ENCODE measurements around the gene MRRF.

MRRF gene

DNA sequence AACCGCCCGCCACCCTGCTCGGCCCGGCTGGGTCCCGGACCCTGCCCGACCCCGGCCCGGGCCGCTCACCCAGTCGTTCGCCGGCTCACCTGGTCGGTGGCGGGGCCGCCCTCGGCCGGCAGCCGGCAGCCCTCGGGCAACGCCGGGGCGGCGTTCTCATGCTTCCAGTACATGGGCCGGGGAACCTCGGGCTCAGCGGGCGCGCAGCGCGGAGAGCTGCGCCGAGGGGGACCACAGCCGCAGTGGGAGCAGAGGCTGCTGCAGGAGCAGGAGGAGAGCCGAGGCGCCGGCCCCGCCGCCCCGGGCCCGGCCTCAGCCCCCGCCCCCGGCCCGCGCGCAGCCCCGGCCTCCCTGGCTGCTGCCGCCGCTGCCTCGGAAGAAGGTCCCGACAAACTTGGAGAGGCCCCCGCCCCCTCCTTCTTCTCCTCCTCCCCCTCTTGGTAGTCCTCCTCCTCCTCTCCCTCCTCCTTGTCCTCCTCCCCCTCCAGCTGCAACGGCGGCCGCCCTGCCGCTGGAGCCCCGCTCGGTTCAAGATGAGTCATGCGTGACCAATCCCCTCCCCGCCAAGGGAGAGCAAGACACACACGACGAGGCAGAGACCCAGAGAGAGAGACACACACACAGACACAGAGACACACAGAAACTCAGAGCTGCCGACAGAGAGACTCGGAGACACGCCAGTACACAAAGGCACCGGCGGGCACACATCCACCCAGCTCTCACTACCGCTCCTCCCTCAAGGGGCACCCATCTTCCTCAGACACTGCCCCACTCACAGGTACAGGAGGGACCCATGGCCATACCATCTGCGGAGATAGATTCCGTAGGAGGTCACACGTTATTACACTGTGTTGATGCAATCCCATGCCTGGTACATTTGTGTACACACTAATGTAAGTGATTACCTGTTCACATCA is 35.9 kb upstream of the MRRF start, which contains the start of gene LHX6:
LHX6 (minus strand) TSS at position 390 of the 917 bp plus-strand sequence; CDS start at position 173, 217 bp downstream.
- no peak for DNase-seq (ENCODE audit: low spot score)

- no peak for DNase-seq (ENCODE audit: low spot score)
These were observed 35.2 kb upstream of the MRRF start for GRCh38 chr9:122229485-122229837.

GRCh38 chr9:122232796-122233306 is 31.8 kb upstream of the MRRF start:
- no peak for DNase-seq (ENCODE audit: low spot score)

DNA sequence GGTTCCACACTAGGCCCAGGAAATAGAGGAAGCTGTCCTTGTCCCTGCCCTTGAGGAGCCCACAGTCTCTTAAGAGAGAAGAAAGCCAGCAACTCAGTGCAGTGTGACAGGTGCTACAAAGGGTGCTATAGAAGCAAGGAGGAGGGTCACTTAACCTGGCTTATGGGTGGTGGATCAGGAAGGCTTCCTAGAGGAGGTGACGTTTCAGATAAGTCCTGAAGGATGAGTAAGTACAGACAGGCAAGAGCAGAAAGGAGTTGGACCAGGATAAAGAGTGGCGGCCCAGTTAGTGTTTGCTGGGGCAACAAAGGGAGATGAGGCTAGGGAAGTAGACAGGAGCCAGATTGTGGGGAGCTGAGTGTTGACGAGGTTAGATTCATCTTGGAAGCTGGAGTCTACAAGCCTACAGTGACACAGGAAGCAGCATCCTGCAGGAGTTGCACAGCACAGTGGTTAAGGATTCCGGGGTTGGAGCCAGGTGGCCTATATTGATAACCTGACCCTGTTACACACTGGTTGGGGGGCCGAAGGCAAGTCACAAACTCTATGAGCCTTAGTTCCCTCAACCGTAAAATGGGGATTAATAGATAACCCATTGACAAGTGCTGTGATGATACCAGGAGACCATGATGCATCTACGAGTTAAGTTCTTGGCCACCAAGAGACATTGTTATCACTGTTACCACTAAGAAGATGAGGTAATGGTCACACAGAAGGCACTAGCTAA is 30.5 kb upstream of the MRRF start:
- no peak for DNase-seq (ENCODE audit: low spot score)

DNA sequence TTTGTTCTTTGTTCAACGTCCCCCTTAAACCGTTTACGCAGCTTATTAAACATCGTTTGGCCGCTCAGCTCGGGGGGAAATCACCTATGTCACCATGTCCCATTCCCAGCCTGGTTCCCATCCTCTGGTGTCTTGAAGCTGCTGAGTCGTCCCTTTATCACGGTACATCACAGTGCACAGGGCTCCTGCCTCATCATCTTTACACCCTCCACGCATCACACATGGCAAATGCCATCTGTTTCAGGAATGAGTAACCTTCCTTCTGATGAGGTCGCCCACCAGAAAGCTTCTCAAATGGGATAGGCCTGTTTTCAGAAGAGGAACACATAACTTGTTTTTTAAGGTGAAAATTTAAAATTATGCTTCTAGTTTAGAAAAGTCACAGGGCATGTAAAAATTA is 28.0 kb upstream of the MRRF start:
- DNase-seq (ENCODE audit: low spot score): no peak

GRCh38 chr9:122239722-122240121 is 25.0 kb upstream of the MRRF start:
- no peak for DNase-seq (ENCODE audit: low spot score)

DNA sequence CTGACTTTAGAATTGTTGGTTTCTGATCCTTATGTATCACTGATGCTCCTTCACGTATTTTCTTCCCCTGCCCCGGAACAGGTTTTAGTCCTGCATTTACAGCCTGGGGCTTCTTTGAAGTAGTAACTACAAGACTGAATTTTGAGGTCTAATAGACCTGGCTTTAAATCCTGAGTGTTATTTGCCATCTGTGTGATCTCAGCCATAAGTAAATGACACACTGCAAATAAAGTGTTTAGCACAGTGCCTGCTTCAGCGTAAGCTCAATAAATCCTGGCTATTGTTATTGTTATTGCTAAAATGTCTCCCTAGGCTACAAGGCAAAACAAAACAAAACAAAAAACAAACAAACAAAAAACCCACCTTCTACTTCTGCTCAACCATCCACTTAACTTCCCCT is 20.3 kb upstream of the MRRF start:
- DNase-seq (ENCODE audit: low spot score): no peak

- no peak for DNase-seq (ENCODE audit: low spot score)
These were observed 18.0 kb upstream of the MRRF start for GRCh38 chr9:122246666-122247065.

GRCh38 chr9:122248448-122248865 is 16.2 kb upstream of the MRRF start:
- no peak for DNase-seq (ENCODE audit: low spot score)

DNA sequence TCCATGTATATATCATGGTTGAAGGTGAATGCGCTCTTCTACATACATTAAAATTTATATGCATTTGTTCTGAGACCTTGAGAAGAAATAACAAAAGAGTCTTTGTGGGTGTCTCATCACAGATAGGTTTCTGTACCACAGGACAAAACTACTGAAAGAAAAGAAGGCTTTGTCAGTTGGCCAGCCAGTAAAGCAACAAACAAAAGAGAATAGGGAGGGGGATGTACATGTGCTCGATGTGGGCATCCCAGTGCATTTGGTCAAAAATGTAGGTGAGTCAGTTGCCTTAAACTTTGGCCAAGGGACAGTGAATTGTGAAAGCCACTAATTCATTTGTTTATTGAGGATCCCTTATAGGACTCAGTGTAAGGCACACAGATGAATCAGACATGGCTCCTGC is 13.3 kb upstream of the MRRF start:
- DNase-seq (ENCODE audit: low spot score): no peak

- DNase-seq (ENCODE audit: low spot score): no peak
These were observed 11.9 kb upstream of the MRRF start for GRCh38 chr9:122252796-122253195.

DNA sequence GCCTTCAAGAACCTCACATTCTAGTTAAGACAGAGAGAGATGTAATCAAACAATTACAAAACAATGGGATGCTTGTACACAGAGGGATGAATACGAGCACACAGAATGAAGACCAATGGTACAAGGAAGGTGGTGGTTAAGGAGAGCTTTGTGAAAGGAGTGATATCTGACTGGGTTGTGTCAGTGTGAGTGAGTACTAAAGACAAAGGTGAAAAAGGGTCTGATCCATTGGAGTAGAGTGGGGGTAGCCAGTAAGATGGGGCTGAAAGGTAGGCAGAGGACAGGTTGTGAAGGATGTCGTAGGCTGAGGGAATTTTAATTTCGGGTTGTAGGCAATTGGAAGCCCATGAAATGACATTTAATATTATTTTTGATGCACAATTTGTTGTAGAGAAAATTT is 9.9 kb upstream of the MRRF start:
- no peak for DNase-seq (ENCODE audit: low spot score)

GRCh38 chr9:122256206-122256605 is 8.5 kb upstream of the MRRF start:
- DNase-seq (ENCODE audit: low spot score): no peak

GRCh38 chr9:122258886-122259415 is 5.7 kb upstream of the MRRF start:
- no peak for DNase-seq (ENCODE audit: low spot score)

DNA sequence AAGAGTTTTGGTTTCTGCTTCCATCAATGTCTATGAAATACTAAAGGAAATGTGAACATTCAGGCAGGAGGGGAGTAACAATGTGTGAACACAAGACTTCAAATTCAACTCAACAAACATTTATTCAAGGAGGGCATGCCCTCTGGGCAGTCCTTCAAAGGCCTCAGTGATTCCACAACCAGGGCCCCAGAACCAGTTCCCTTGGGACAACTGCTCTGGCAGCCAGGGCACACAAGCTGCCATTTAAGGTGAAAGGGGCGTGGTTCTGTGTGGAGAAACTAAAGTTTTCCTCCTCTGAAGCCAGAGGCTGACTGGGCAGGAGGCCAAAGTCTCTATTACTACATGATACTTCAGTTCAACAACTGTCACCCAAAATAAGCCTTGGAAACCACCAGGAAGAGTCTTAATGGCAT is 3.2 kb upstream of the MRRF start:
- peak; percentile 47 for DNase-seq (ENCODE audit: low spot score)

GRCh38 chr9:122262073-122262472 is 2.6 kb upstream of the MRRF start:
- no peak for DNase-seq (ENCODE audit: low spot score)

DNA sequence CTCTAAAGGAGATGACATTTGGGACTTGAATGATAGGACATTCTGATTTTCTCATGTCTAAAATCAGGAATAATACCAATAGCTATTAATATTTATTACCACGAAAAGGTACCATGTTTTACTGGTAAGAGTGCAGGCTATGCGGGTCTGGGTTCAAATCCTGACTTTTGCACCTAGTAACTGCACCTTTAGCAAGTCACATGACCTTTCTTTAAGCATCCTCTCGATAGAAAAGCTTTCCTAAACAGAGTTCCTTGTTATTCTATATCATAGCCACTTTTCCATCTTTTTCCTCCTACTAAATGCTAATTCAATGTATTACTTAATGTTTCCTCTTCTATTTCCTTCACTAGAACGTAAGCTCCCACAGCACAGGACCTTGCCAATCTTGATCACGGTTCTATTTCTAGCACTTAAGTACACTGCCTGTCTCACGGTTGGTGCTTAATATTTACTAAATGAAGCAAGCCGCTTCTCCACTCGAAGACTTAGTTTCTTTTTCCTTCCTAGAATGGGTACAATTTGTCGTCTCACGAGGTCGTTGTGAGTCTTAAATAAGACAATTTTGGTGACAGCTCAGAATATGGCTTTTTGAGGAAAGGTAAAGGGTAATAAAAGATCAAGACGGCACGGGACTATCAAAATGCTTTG is 858 bp upstream of the MRRF start:
- no peak for DNase-seq (ENCODE audit: low spot score)

GRCh38 chr9:122265149-122265915 is 650 bp downstream of the MRRF start:
- DNase-seq (ENCODE audit: low spot score): peak; percentile 29

- no peak for DNase-seq (ENCODE audit: low spot score)
These were observed 3.5 kb downstream of the MRRF start for GRCh38 chr9:122268041-122268814.

DNA sequence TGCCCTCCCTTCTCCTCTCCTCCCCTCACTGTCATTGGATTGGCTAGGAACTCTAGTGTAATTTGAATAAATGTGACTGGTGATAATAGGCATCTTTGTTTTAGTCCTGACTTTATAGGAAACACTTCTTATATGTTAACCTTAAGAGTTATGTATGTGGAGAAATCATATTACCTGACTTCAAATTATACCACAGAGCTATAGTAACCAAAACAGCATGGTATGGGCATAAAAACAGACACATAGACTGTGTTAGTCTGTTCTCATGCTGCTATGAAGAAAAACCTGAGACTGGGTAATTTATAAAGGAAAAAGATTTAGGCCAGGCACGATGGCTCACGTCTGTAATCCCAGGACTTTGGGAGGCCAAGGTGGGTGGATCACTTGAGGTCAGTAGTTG is 9.4 kb downstream of the MRRF start:
- no peak for DNase-seq (ENCODE audit: low spot score)

DNA sequence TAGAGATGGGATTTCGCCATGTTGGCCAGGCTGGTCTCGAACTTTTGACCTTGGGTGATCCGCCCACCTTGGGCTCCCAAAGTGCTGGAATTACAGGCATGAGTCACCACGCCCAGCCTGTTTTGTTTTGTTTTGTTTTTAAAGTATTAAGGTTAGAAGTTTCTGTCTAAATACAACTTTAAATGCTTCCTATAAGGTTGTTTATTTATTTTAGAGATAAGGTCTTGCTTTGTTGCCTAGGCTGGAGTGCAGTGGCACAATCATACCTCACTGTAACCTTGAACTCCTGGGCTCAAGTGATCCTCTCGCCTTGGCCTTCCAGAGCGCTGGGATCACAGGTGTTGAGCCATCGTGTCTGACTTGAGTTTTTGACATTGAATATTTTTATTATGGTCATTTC is 11.4 kb downstream of the MRRF start:
- DNase-seq (ENCODE audit: low spot score): no peak
